Spinal cord (tissue), 10 donors: Measurements from ENCODE around the gene CD83. TPM values are rescaled to one million over a fixed set of nuclear protein-coding genes. Genes with fewer than 3 reads are reported as not detected.
A peak's percentile ranks its signal among the peaks of the same experiment; 100 is the strongest.

Source experiments
- DNase-seq, 6 donors: peaks; one replicate each; pipeline versions ENCODE4 v3.0.0 to v3.0.0-alpha.2; 2013 to 2015; ENCODE audit warnings: low spot score in 6 of 6, low read depth in 4 of 6
- H3K27ac ChIP-seq: one replicate; pipeline ENCODE4 v1.5.1; 2013; ENCODE audit warnings: low read depth, low read length, control low read depth
- H3K27me3 ChIP-seq: one replicate; pipeline ENCODE4 v1.6.1; 2013; ENCODE audit warnings: low read length; ENCODE audit not compliant: control insufficient read depth, insufficient read depth
- H3K36me3 ChIP-seq: one replicate; pipeline ENCODE4 v1.6.1; 2013; ENCODE audit warnings: low read length; ENCODE audit not compliant: control insufficient read depth, insufficient read depth
- H3K4me1 ChIP-seq: one replicate; pipeline ENCODE4 v1.6.1; 2013; ENCODE audit warnings: low read length; ENCODE audit not compliant: control insufficient read depth, insufficient read depth
- H3K4me3 ChIP-seq: one replicate; pipeline ENCODE4 v1.5.1; 2013; ENCODE audit warnings: low read depth, low read length, control low read depth
- H3K9me3 ChIP-seq: one replicate; pipeline ENCODE4 v1.6.1; 2013; ENCODE audit warnings: low read length; ENCODE audit not compliant: control insufficient read depth, insufficient read depth
- WGBS: methylation state at CpG from one replicate; pipeline ENCODE4 v1.1.5; 2013; ENCODE audit warnings: missing lambda C conversion rate; ENCODE audit not compliant: insufficient coverage; 5-methylcytosine and 5-hydroxymethylcytosine counted together
- polyA plus RNA-seq, 2 donors: library from polyadenylated mRNA; unstranded; fragments of 120-200 nt; gene quantifications; one replicate each; pipeline ENCODE4 v1.2.1, GENCODE V29; 2013; ENCODE audit not compliant: insufficient read length in 2 of 2
- total RNA-seq, 2 donors: library from RNA; depleted of rRNA in 1 of 2; stranded (reverse); fragments of 120-200 nt in 1 of 2; fragments of >200 nt in 1 of 2; gene quantifications; one replicate each; pipeline versions ENCODE4 v1.2.3 to v1.2.4, GENCODE V29; 2013 to 2014
- donor health status: healthy.

The CD83 gene
- total and polyA plus RNA-seq, 4 donors: 26.5 to 44.7 (median 31.4) TPM

- Histone ChIP-seq H3K9me3 (no peaks in the 10 kb centered on the region), H3K4me3 (no peak overlapping the region), H3K4me1 (peaks cover 10% of the 10 kb centered on the region), H3K27me3 (no peaks in the 10 kb centered on the region), H3K36me3 (no peaks in the 10 kb centered on the region), H3K27ac (no peak overlapping the region)
- WGBS: 60% methylated on average over 1 of the region's 1 CpG
- no peak for DNase-seq
Observed at GRCh38 chr6:14151773-14152172, 34.2 kb downstream of the CD83 start.

GRCh38 chr6:14153228-14153627 is 35.7 kb downstream of the CD83 start:
- no peak overlapping the region for H3K27ac ChIP-seq
- H3K36me3 ChIP-seq: no peaks in the 10 kb centered on the region
- H3K4me1 ChIP-seq: peaks cover 10% of the 10 kb centered on the region
- no peak for DNase-seq
- H3K9me3 ChIP-seq: no peaks in the 10 kb centered on the region
- WGBS: 100% methylated on average over 1 of the region's 3 CpGs
- H3K4me3 ChIP-seq: no peak overlapping the region
- H3K27me3 ChIP-seq: no peaks in the 10 kb centered on the region

- WGBS: 94% methylated on average over 6 of the region's 6 CpGs
- no peak for DNase-seq
- Histone ChIP-seq H3K36me3 (no peaks in the 10 kb centered on the region), H3K4me3 (no peak overlapping the region), H3K27me3 (no peaks in the 10 kb centered on the region), H3K27ac (no peak overlapping the region), H3K9me3 (no peaks in the 10 kb centered on the region), H3K4me1 (no peaks in the 10 kb centered on the region)
Observed at GRCh38 chr6:14159090-14159489, 41.5 kb downstream of the CD83 start.

- H3K36me3 ChIP-seq: no peaks in the 10 kb centered on the region
- no peaks in the 10 kb centered on the region for H3K27me3 ChIP-seq
- 100% methylated on average over 1 of the region's 2 CpGs for WGBS
- no peaks in the 10 kb centered on the region for H3K9me3 ChIP-seq
- H3K4me1 ChIP-seq: no peaks in the 10 kb centered on the region
- no peak for DNase-seq
- H3K27ac ChIP-seq: no peak overlapping the region
- H3K4me3 ChIP-seq: no peak overlapping the region
Observed at GRCh38 chr6:14162826-14163225, 45.3 kb downstream of the CD83 start.

GRCh38 chr6:14165091-14165490 is 47.5 kb downstream of the CD83 start:
- no peak for DNase-seq
- Histone ChIP-seq H3K27ac (no peak overlapping the region), H3K27me3 (no peaks in the 10 kb centered on the region), H3K4me3 (no peak overlapping the region), H3K9me3 (peaks cover 4% of the 10 kb centered on the region), H3K36me3 (no peaks in the 10 kb centered on the region), H3K4me1 (no peaks in the 10 kb centered on the region)
- whole genome bisulfite sequencing: 96% methylated on average over 2 of the region's 2 CpGs

GRCh38 chr6:14166839-14167238 is 49.3 kb downstream of the CD83 start:
- Histone ChIP-seq H3K9me3 (peaks cover 6% of the 10 kb centered on the region), H3K27me3 (no peaks in the 10 kb centered on the region), H3K4me3 (no peak overlapping the region), H3K36me3 (no peaks in the 10 kb centered on the region), H3K27ac (no peak overlapping the region), H3K4me1 (no peaks in the 10 kb centered on the region)
- WGBS: 52% methylated on average over 3 of the region's 4 CpGs
- peak in 1 of 6 donors; percentile 62 for DNase-seq

GRCh38 chr6:14170128-14170527 is 52.6 kb downstream of the CD83 start:
- Histone ChIP-seq H3K36me3 (no peaks in the 10 kb centered on the region), H3K4me1 (no peaks in the 10 kb centered on the region), H3K27me3 (no peaks in the 10 kb centered on the region), H3K27ac (no peak overlapping the region), H3K4me3 (no peak overlapping the region), H3K9me3 (peaks cover 6% of the 10 kb centered on the region)
- WGBS: 80% methylated on average over 1 of the region's 3 CpGs
- DNase-seq: no peak

GRCh38 chr6:14172562-14172961 is 55.0 kb downstream of the CD83 start:
- Histone ChIP-seq H3K27me3 (no peaks in the 10 kb centered on the region), H3K9me3 (peaks cover 6% of the 10 kb centered on the region), H3K27ac (no peak overlapping the region), H3K4me1 (no peaks in the 10 kb centered on the region), H3K36me3 (no peaks in the 10 kb centered on the region), H3K4me3 (no peak overlapping the region)
- no peak for DNase-seq
- WGBS: no CpG with 5 or more reads among the region's 1 CpG

- Histone ChIP-seq H3K36me3 (no peaks in the 10 kb centered on the region), H3K4me3 (no peak overlapping the region), H3K4me1 (no peaks in the 10 kb centered on the region), H3K9me3 (peaks cover 6% of the 10 kb centered on the region), H3K27ac (no peak overlapping the region), H3K27me3 (no peaks in the 10 kb centered on the region)
- WGBS: no CpG with 5 or more reads among the region's 3 CpGs
- peak in 1 of 6 donors; percentile 55 for DNase-seq
Observed at GRCh38 chr6:14174226-14174625, 56.7 kb downstream of the CD83 start.

GRCh38 chr6:14174996-14175395 is 57.4 kb downstream of the CD83 start:
- 49% methylated on average over 4 of the region's 4 CpGs for WGBS
- Histone ChIP-seq H3K27ac (no peak overlapping the region), H3K36me3 (no peaks in the 10 kb centered on the region), H3K27me3 (no peaks in the 10 kb centered on the region), H3K4me3 (no peak overlapping the region), H3K9me3 (peaks cover 3% of the 10 kb centered on the region), H3K4me1 (no peaks in the 10 kb centered on the region)
- peak in 2 of 6 donors; percentile 66 to 79 for DNase-seq
